Raji (cell line): ENCODE measurements around the gene NRG4.

ENCODE experiments used
- POLR2A ChIP-seq: IDR thresholded peaks from 2 replicates; pipeline ENCODE4 v1.6.1; 2011; ENCODE audit warnings: low read depth, low read length, control low read depth; ENCODE audit not compliant: insufficient read depth

The NRG4 gene, protein sequence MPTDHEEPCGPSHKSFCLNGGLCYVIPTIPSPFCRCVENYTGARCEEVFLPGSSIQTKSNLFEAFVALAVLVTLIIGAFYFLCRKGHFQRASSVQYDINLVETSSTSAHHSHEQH

DNA sequence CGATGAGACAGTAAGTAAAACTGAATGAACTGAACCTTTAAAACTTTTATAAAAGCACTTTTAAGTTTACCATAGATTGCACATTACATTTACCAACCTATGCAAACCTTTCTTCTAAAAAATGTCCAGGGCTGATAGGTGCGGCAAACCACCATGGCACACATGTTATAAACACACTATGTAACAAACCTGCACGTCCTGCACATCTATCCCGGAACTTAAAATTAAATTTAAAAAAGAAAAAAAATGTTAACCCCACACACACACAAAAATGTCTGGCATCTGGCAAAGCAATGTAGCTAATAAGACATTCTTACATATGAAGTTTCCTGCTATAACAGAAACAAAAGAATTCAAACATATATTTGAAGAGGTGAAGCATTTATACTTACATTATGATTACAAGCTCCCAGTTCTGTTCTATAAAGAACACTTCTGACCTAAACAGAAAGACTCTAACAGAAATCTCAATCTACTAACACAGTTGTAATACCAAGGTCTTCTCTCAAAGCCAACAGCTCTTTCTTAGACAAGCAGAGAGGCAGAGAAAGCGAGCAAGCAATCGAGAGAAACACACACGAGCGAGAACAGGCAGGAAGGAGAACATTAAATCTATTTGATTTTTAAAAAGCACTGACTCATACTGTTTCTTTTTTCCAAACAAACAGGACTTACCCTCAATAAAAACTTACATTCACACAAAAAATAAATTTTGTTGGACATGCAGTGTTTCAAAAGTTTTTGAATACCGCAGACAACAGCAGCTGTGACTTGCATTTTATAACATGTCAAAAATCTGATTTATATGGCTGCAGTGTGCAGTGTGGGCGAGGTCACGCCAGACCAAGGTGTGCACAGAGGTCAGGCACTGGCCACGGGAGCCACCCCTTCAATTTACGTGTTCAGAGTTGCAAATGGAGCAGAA, at the start of gene NRG4:
NRG4 (minus strand) TSS at position 798 of the 925 bp plus-strand sequence. CDS start 1,194 bp downstream, outside the sequence.
- no peak for TF ChIP-seq POLR2A

DNA sequence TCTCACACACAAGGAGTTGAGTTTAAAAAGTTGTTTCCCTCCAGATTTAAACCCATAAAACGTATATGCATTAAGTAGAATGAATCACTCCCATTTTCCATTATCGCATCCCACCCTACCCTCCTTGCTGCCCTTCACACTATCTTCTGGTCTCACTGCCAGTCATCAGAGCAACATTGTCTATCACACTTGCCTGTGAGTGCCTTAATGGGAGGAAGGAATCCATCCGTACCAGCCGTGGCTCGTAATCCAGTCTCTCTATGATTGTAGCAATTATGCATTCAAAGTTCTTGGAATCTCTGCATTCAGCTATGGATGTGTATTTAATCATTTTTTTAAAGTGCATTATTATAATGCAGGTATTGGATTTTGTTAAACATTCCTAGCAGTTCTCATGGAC, 49.5 kb upstream of the NRG4 start:
- TF ChIP-seq POLR2A, result no peak

DNA sequence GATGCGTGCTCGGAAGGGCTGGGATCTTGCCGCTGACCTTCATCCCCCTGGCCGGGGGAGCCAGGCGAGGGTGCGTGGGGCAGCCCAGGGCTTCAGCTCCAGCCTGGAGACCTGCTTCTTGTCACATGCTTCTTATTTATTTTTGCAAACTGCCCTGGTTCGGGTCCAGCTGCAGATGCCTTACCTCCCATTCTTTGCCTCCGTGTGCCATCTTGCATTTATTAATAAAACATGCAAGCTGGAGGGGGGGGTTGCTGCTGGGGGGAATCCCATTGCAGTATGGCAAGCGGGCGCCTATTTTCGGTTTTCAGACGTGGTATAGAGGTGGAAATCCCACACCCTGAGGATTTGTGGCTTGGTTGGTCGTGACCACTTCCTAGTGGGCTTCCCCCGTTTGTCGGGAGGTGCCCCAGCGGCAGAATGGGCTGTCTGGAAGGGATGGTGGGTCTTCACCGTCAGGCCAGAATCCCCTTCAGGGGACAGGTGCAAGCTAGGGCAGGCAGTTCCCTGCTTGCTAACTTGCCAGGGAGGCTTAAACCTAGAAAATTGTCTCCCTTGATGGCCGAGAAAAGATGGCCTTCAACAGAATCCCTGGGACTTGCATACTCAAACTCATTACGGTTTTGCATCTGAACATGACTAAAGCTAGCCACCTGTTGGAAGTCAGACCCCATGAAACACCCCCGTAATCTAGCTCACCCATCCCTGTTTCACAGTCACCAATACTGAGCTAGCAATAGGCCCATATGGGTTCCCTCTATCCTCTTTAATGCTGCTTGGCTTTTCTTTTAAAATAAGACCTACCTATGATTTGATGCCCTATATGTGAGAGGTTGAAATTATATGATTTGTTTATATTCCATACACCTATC, 48.1 kb upstream of the NRG4 start:
- TF ChIP-seq POLR2A, result no peak

DNA sequence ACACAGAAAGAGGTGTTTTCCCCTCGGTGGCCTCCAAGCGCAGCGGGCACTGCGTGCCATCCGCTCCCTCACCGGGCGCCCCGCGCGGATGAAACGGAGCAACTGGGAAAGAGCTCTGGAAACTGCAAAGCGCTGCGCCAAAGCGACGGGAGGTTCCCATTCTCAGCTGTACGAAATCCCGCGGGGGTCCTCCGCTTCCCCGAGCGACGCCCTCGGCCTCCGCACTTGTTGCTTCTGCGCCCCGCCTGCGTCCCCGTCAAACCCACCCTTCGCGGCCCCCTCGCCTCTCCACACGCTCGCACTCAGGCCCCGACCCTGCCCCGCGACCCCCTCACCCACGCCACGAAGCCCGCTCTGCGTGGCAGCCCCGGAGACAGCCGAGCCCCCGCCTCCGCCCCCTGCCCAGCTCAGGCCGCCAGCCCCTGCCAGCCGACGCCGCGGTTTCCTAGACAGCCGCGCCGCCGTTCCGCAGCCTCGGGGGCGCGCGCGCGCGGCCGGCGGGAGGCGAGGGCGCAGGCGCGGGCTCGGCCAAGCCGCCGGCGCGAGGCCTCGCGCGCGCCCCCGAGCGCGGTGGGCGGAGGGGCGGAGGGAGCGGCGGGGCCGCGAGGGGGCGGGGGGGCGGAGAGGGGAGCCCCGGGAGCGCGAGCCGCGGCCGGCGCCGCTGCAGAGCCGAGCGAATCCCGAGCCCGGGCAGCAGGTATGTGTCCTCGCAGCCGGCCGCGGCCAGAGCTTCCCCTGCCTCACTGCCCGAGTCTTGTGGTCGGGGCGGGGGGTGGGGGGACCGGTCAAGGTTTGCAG, 47.3 kb upstream of the NRG4 start, which contains the start of gene TMEM266:
TMEM266 (plus strand) TSS at position 666 of the 798 bp plus-strand sequence. CDS start 74,279 bp downstream, outside the sequence.
- no peak for TF ChIP-seq POLR2A

DNA sequence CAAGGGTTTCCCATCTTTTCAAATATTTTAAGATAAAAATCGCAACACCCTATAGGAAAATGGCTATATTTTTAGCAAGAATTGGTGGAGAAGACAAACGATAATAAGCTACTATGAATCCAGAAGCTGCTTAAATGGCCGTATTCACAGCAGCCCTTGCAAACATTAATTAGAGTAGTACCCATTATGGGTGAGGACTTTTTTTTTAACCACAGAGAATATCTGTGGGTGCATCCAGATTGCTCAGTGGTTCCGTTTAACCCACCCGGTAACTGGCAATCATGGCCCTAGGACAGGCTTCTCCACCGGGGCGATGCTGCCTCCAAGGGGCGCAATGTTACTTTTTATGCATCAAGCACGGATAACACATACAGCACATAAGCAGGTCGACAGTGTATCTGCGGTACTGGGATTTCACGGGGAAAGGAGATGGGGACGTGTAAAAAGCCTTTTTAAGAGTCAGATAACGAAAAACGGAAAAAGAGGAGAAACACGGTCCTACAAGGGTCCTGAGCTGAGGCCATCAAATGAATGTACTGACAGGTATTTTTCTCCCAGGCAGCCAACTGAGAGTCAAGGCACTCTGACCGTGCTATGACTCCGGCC, 46.6 kb upstream of the NRG4 start:
- no peak for TF ChIP-seq POLR2A

DNA sequence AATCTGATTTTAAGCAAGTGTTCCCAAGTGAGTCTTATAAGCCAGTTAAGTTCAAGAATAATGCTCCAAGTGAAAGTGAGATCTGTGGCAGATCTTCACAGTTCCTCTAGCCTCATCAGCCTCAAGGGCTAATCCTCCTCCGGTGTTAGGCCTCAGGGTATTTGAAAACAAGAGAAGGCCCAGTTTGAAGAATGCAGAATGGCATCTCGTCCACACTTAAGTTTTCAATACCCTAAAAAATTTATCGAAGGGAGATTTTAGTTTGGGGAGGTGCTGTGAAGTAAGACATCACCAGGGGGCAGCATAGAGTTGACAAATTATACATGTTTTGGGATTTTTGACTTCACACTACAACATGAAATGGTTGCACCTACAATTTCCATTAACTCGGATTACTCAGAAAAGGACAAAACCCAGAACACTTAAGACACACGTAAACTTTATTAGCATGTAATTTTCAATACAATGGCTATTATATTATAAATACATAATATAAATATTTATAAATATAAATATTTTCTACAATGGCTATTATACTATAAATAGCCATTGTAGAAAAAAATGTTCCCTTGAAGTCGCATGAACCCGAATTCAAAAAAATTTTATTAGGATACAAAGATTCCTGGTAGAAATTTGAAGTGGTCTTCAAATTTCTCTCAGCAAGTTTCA, 45.2 kb upstream of the NRG4 start:
- TF ChIP-seq POLR2A, result no peak

DNA sequence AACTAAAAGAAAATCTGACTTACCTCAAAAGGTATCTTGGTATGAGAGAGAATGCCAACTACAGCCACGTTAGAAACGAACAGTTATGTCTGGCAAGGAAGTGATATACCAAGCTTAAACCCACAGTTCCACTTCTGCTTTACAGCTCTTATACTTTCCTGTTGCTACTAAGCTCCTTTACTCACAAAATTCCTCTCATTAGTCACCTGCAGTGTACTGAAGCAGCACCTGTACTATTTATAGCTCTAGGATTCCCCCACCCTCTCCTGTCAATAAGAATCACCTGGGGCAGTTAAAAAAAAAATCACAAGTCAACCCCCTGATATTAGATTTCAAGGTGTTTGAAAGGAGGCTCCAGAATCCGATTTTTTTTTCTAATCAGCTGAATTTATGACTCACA, 44.7 kb upstream of the NRG4 start:
- peak; percentile 48; the same call in 1 of the 2 replicates for TF ChIP-seq POLR2A

DNA sequence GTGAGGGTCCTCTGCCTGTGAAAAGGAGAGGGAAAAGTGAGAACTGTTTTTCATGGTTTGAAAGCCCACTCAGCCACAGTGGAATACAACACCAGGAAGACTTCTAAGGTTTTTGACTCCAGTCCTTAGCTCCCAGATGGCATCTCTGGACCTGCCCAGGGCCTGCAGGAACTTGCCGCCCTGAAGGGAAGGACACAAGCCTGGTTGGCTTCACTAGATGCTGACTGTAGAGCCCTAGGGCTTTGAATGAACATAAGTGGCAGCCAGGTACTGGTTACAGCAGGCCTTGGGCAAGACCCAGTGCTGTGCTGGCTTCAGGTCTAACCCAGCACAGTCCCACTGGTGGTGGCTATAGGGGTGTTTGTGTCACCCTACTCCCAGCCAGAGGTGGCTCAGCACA, 26.3 kb upstream of the NRG4 start:
- no peak for TF ChIP-seq POLR2A

DNA sequence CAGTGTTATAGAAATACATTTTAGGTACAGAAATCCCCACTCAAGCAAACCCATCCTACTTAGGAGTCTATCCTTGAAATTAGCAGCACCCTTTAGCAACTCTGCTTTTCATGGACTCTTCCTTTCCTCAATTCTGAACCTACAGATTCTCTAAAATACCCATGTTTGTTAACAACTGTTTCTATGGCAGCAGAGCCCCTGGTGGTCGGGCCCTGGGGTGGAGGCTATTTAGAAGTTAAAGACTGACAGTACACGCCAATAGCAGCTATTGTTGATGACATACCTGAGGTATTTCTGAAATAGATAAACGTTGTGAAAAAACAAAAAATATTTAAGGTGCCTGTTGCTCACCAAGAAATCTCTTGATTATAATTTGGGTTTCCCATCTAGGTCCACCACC, 23.4 kb upstream of the NRG4 start:
- no peak for TF ChIP-seq POLR2A

DNA sequence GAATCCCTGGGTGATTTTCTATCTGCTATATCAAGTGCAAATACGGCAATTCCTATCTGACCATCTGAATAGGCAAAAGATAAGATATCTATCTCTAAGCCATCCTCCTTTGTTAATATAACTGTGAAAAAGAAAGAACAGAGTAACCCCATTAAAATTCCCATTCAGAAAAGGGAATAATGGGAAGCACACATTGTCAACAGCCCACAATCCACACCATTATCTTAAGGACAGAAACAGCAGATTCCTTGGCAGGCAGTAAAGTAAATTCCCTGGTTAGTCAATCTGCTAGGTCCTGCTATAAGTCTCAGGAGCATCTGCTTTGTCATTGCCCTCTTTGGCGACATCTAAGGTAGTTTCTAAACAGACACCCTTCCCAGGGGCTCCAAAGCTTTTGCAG, 21.9 kb upstream of the NRG4 start:
- TF ChIP-seq POLR2A, result no peak

DNA sequence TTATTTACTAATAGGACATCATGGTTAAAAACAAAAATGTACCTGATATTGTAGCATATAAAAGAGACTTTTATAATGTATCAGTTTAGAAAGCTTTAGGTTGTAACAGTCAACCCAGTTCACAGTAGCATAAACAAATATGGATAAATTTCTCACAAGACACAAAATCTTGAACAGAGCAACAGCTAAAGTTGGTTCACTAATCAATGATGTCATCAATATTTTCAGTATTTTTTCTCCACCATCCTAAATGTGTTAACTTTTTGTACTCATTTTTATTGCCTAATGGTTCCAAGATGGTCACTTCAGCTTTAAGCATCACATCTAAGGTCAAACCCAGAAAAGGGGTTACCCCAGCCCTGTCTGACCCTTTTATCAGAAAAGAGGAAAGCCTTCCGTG, 21.2 kb upstream of the NRG4 start:
- no peak for TF ChIP-seq POLR2A

DNA sequence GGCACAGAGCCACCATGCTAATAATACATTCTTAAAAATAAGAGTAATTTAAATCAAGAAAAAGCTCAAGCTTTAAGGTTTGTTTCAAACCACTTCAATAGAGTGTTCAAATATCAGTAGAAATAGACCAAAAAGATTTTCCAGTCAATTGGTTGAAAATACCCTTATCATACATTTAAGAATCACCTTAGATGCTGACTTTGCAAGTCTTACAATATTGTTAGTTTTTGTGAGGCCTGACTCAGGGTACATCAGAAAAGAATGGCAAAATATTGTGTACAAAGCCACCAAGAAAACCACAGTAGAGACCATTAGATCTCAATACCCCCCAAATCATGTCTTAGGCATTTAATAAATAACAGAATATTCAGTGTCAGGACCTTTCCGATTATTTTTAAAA, 19.8 kb upstream of the NRG4 start:
- TF ChIP-seq POLR2A, result no peak

DNA sequence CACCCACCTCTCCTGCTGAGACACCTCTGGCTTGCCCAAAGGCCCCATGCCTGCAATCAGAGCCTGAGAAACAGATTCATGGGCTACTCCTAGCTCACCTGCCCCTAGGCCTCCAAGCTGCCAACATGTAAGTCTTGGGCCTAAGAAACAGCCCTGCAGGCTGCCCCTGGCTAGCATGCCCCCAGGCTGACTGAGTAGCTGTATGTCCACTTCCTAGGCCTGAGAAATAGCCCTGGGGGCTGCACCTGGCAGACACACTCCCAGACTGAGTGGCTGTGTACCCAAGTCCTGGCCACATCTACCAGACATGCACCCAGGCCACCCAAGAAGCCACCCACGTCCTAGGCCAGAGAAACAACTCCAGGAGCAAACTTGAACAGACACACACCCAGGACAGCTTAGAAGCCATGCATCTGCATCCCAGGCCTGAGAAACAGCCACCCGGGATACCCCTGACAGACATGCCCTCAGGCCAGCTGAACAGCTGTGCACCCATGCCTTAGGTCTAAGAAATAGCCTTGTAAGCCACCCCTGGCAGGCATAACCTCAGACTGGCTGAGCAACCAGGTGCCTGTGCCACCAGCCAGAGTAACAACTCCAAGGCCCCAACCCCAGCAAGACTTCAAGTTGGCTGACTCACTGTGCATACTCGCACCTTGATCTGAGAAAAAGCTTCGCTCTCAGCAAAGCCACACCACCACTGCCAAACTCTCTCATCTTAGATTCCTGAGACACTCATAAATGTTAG, 12.0 kb upstream of the NRG4 start:
- no peak for TF ChIP-seq POLR2A
